GM10248 (cell line): ENCODE measurements around the gene LRRC8B.

Experiments used
- CTCF ChIA-PET: fragments of 300-600 bp; sonication (Branson Sonifier 250); formaldehyde crosslinking; extraction: SDS; loops from one replicate; lab custom pipeline; 2021; ENCODE audit warnings: antibody characterized with exemption; lab: Yijun Ruan, JAX
- POLR2A ChIA-PET: fragments of 350-650 bp; sonication (Branson Sonifier 250); formaldehyde crosslinking; extraction: SDS; loops from one replicate; lab custom pipeline; 2020; ENCODE audit warnings: antibody characterized with exemption; lab: Yijun Ruan, JAX
- DNase-seq: peaks from one replicate; pipeline ENCODE4 v3.0.0; 2012; ENCODE audit errors: extremely low spot score
- TF ChIP-seq, protein P1 (sequence below): IDR thresholded peaks from 2 replicates; pipeline ENCODE4 v1.5.1; 2012; ENCODE audit warnings: mild to moderate bottlenecking, low read depth; ENCODE audit errors: extremely low read depth, missing control alignments, control extremely low read depth

LRRC8B gene

DNA sequence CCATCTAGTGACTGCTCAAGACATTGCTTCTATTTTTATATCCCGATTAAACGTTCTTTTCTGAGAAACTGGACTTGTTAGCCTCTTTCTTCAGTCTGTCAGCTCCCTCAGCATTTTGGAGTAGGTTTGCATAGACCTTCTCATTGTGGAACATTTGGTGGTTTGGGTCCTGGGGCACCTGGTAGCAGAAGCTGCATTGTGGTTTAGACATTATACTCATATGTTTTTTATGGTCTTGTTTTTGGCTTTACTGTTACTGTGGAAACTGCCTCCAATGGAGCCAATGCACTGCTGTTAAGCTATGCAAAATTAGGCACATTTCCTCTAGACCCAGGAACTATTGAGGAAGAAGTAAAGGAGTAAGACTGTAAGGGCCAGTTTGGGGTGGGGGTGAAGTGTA lies 36.7 kb upstream of the LRRC8B start:
- POLR2A ChIA-PET: no interaction called here
- CTCF ChIA-PET: interaction anchor here (1.1 to 1.6 kb wide), 3 partner anchors 31 to 276 kb away, joined by 3 to 7 read pairs (median 4); no protein-coding TSS in a partner anchor
- TF ChIP-seq, protein P1, sequence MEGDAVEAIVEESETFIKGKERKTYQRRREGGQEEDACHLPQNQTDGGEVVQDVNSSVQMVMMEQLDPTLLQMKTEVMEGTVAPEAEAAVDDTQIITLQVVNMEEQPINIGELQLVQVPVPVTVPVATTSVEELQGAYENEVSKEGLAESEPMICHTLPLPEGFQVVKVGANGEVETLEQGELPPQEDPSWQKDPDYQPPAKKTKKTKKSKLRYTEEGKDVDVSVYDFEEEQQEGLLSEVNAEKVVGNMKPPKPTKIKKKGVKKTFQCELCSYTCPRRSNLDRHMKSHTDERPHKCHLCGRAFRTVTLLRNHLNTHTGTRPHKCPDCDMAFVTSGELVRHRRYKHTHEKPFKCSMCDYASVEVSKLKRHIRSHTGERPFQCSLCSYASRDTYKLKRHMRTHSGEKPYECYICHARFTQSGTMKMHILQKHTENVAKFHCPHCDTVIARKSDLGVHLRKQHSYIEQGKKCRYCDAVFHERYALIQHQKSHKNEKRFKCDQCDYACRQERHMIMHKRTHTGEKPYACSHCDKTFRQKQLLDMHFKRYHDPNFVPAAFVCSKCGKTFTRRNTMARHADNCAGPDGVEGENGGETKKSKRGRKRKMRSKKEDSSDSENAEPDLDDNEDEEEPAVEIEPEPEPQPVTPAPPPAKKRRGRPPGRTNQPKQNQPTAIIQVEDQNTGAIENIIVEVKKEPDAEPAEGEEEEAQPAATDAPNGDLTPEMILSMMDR: no peak
- DNase-seq: no peak

DNA sequence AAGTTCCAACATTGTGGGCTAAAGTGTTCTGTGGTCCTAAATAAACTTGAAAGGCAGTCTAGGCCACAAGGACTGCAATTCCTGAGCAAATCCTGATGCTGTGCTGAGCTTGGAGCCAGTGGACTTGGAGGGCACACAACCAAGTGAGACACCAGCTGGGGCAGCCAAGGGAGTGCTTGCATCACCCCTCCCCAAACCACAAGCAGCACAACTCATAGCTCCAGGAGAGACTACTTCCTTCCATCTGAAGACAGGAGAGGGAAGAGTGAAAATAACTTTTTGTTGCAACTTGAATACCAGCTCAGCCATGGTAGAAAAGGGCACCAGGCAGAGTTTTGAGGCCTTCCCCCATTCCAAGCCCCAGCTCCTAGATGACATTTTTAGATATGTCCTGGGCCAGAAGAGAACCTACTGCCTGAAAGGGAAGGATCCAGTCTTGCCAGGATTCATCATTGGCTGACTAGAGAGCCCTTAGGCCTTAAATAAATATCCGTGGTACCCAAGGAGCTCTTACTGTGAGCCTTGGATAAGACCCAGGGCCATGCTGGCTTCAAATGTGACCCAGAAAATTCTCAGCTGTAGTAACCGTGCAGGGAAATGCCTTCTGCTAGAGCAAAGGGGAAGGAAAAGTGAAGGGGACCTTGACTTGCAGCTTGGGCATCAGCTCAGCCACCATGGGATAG lies 35.4 kb upstream of the LRRC8B start:
- POLR2A ChIA-PET: no interaction called here

DNA sequence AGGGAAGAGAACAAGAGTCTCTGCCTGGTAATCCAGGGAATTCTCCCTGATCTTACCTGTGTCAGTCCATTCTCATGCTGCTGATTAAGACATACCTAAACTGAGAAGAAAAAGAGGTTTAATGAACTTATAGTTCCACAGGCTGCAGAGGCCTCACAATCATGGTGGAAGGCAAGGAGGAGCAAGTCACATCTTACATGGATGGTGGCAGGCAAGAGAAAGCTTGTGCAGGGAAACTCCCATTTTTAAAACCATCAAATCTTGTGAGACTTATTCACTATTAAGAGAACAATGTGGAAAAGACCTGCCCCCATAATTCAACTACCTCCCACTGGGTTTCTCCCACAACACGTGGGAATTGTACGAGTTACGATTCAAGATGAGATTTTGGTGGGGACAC lies 34.2 kb upstream of the LRRC8B start:
- no peak for DNase-seq
- CTCF ChIA-PET: interaction anchor here (1.3 kb wide), 1 partner anchor 272 kb away, joined by 4 read pairs; no protein-coding TSS in a partner anchor
- POLR2A ChIA-PET: no interaction called here
- TF ChIP-seq, protein P1: no peak

More for the DNA sequence above, 35.4 kb upstream of the LRRC8B start:
- no peak for DNase-seq
- CTCF ChIA-PET: interaction anchor here (1.3 kb wide), 1 partner anchor 273 kb away, joined by 4 read pairs; no protein-coding TSS in a partner anchor
- TF ChIP-seq, protein P1: no peak

DNA sequence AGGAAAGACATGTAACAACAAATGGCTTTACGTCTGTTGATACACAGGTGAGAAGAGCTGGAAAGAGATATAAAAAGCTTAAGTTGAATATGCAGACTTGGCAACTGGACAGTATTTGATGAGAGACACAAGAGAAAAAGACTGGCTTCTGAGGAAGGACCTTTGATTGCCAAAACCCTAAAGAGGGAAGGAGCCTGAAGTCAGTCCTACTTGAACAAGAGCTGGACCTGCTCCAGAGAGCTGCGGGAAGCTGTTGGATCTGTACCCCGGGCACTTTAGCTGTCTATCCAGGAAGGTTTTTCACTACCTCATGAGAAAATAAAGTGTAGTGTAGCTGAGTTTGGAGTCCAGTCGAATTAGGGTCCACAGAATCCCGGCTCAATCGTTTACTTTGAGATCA lies 25.3 kb upstream of the LRRC8B start:
- TF ChIP-seq, protein P1: no peak
- ChIA-PET POLR2A (interaction anchor here (0.6 kb wide), 1 partner anchor 465 kb away, joined by 3 read pairs; no protein-coding TSS in a partner anchor), CTCF (interaction anchor here (1.0 to 2.6 kb wide), 5 partner anchors 13 to 99 kb away, joined by 3 to 8 read pairs (median 5); no protein-coding TSS in a partner anchor)
- DNase-seq: no peak

DNA sequence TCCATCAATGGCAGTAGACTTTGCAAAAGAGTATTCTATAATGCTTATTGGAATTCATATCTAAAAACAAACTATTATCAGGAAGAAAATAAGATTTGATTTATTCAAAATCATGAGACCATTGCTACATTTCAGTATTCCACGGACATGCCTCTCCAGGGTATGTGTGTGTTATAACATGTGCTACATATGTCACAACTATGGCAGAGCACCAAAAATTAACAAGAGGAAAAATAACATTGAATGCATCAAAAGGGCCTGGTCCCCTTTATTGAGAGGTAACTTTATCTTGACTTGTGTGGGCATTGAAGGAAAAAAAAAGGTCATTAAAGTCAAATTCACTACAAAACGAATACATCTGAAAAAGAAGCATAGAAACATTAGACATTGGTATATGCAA lies 22.6 kb upstream of the LRRC8B start:
- no peak for DNase-seq
- POLR2A ChIA-PET: no interaction called here
- TF ChIP-seq, protein P1: no peak
- CTCF ChIA-PET: no interaction called here

DNA sequence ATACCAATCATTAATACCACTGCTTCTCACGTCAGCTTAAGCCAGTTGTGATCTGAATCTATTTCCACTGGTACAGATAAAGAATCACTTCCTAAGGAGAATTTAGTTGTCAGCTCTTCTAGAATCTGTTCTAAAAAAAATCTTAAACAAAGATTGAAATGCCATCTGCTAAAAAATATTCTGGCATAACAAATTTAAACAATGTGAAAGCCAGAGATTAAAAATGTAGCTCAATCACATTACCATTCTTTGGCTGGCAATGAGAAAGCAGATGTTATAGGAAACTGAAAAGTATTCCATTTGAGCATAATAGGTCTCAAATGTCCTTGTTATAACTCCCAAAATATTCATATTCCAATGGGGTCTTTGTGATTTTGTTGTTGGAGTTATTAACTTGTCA lies 21.7 kb upstream of the LRRC8B start:
- ChIA-PET CTCF (interaction anchor here (2.1 kb wide), 1 partner anchor 260 kb away, joined by 5 read pairs; no protein-coding TSS in a partner anchor), POLR2A (no interaction called here)
- TF ChIP-seq, protein P1: no peak
- no peak for DNase-seq
